ENCODE results near the gene ATP4A.

DNA sequence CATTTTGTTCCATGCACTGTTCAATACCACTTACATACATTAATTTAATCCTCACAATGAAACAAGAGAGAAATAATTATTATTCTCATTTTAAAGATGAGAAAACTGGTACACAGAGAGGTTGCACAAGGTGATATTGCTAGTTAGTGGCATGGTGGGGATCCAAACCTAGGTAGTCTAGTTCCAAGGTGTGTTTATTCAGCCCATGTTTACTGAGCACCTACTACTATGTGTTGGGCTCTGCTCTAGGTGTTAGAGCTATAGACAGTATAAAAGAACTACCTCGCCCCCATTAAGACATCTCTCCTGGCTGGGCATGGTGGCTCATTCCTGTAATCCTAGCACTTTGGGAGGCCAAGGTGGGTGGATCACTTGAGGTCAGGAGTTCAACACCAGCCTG is 19.3 kb upstream of the ATP4A start:
- TF ChIP-seq, protein P1, sequence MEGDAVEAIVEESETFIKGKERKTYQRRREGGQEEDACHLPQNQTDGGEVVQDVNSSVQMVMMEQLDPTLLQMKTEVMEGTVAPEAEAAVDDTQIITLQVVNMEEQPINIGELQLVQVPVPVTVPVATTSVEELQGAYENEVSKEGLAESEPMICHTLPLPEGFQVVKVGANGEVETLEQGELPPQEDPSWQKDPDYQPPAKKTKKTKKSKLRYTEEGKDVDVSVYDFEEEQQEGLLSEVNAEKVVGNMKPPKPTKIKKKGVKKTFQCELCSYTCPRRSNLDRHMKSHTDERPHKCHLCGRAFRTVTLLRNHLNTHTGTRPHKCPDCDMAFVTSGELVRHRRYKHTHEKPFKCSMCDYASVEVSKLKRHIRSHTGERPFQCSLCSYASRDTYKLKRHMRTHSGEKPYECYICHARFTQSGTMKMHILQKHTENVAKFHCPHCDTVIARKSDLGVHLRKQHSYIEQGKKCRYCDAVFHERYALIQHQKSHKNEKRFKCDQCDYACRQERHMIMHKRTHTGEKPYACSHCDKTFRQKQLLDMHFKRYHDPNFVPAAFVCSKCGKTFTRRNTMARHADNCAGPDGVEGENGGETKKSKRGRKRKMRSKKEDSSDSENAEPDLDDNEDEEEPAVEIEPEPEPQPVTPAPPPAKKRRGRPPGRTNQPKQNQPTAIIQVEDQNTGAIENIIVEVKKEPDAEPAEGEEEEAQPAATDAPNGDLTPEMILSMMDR (IDR thresholded peaks at IDR 0.05) = no peak
- no peak for TF ChIP-seq POLR2A (IDR thresholded peaks at IDR 0.05)

Measured in transverse colon (tissue), 3 donors.